Activated CD4-positive, alpha-beta T cell treated with anti-CD3 and anti-CD28 coated beads, Interleukin-2, amount 10 ng/mL, durations not matched to agents 24 days and 14 days (primary cell): ENCODE measurements around the gene DLL4. TPM values are rescaled to one million over a fixed set of nuclear protein-coding genes. Genes with fewer than 3 reads are reported as not detected.
A peak's percentile ranks its signal among the peaks of the same experiment; 100 is the strongest.

Experiments
- DNase-seq: peaks from one replicate; pipeline ENCODE4 v3.0.0; 2022
- H3K27ac Mint-ChIP-seq: one replicate; pipeline ENCODE4 v1.8.0; 2022; ENCODE audit warnings: mild to moderate bottlenecking, mixed read lengths
- H3K27me3 Mint-ChIP-seq: one replicate; pipeline ENCODE4 v1.8.0; 2022; ENCODE audit warnings: mixed read lengths
- H3K36me3 Mint-ChIP-seq: one replicate; pipeline ENCODE4 v1.8.0; 2022; ENCODE audit warnings: low read depth, mild to moderate bottlenecking, mixed read lengths
- H3K4me1 Mint-ChIP-seq: one replicate; pipeline ENCODE4 v1.8.0; 2021; ENCODE audit warnings: mixed read lengths
- H3K4me3 Mint-ChIP-seq: one replicate; pipeline ENCODE4 v1.8.0; 2022; ENCODE audit warnings: mild to moderate bottlenecking, moderate library complexity, mixed read lengths
- H3K9me3 Mint-ChIP-seq: one replicate; pipeline ENCODE4 v1.8.0; 2021; ENCODE audit warnings: mixed read lengths
- intact Hi-C: fragments of 100-400 bp; cut with micrococcal nuclease; formaldehyde crosslinking; loops from one replicate; pipeline ENCODE4 v1.15.1; 2023
- total RNA-seq: library from RNA; stranded (reverse); gene quantifications from 2 replicates; pipeline ENCODE4 v1.2.3, GENCODE V29; 2022

Gene DLL4
- total RNA-seq, result 0.33 TPM in 1 of 2 replicates, not detected in the other

- Mint-ChIP-seq H3K36me3 (peaks cover 2% of the 10 kb centered on the region), H3K27me3 (peaks cover 73% of the 10 kb centered on the region), H3K4me1 (peaks cover 39% of the 10 kb centered on the region), H3K27ac (no peak within 1 kb of the TSS), H3K9me3 (no peaks in the 10 kb centered on the region), H3K4me3 (peak within 1 kb of the TSS; percentile 80)
- DNase-seq, result peak; percentile 82
- intact Hi-C loops, result loop anchor here (1.0 kb wide), 1 partner anchor 25 kb away; no protein-coding TSS in a partner anchor
Observed at GRCh38 chr15:40928821-40929659, at the start of gene DLL4. Gene DLL4 (plus strand): TSS chr15:40929340. CDS start chr15:40929669, 329 bp downstream.

GRCh38 chr15:40879609-40880008 is 49.5 kb upstream of the DLL4 start:
- intact Hi-C loops, result loop anchor here (2.0 kb wide), 1 partner anchor 13 kb away; no protein-coding TSS in a partner anchor
- Mint-ChIP-seq H3K27ac (no peak overlapping the region), H3K9me3 (no peaks in the 10 kb centered on the region), H3K4me3 (no peak overlapping the region), H3K27me3 (peaks cover under 1% of the 10 kb centered on the region), H3K4me1 (peaks cover 13% of the 10 kb centered on the region), H3K36me3 (no peaks in the 10 kb centered on the region)
- DNase-seq, result no peak

- DNase-seq, result no peak
- H3K9me3 Mint-ChIP-seq, result no peaks in the 10 kb centered on the region
- no peaks in the 10 kb centered on the region for H3K36me3 Mint-ChIP-seq
- H3K27me3 Mint-ChIP-seq, result no peaks in the 10 kb centered on the region
- H3K4me1 Mint-ChIP-seq, result peaks cover 21% of the 10 kb centered on the region
- H3K4me3 Mint-ChIP-seq, result no peak overlapping the region
- H3K27ac Mint-ChIP-seq, result no peak overlapping the region
- intact Hi-C loops, result no loop called here
Observed at GRCh38 chr15:40881351-40881750, 47.8 kb upstream of the DLL4 start.

- H3K4me1 Mint-ChIP-seq, result peaks cover 19% of the 10 kb centered on the region
- no peak overlapping the region for H3K4me3 Mint-ChIP-seq
- H3K36me3 Mint-ChIP-seq, result no peaks in the 10 kb centered on the region
- intact Hi-C loops, result no loop called here
- no peak for DNase-seq
- no peaks in the 10 kb centered on the region for H3K9me3 Mint-ChIP-seq
- H3K27ac Mint-ChIP-seq, result no peak overlapping the region
- peaks cover 3% of the 10 kb centered on the region for H3K27me3 Mint-ChIP-seq
Observed at GRCh38 chr15:40886586-40886985, 42.6 kb upstream of the DLL4 start.

- Mint-ChIP-seq H3K4me3 (no peak overlapping the region), H3K36me3 (no peaks in the 10 kb centered on the region), H3K4me1 (peaks cover 32% of the 10 kb centered on the region), H3K27ac (no peak overlapping the region), H3K27me3 (peaks cover 3% of the 10 kb centered on the region), H3K9me3 (no peaks in the 10 kb centered on the region)
- intact Hi-C loops, result no loop called here
- DNase-seq, result no peak
Observed at GRCh38 chr15:40889112-40889511, 40.0 kb upstream of the DLL4 start.

GRCh38 chr15:40891138-40891537 is 38.0 kb upstream of the DLL4 start:
- Mint-ChIP-seq H3K36me3 (peaks cover 6% of the 10 kb centered on the region), H3K4me3 (no peak overlapping the region), H3K27me3 (peaks cover 3% of the 10 kb centered on the region), H3K4me1 (peaks cover 36% of the 10 kb centered on the region), H3K9me3 (no peaks in the 10 kb centered on the region), H3K27ac (no peak overlapping the region)
- intact Hi-C loops, result loop anchor here (5.0 kb wide), 3 partner anchors 129 to 324 kb away; partner anchors contain the start of genes CCDC32, GCHFR, RAD51 and RPUSD2
- no peak for DNase-seq

- DNase-seq, result peak; percentile 81
- intact Hi-C loops, result loop anchor here (1.0 to 5.0 kb wide), 5 partner anchors 13 to 325 kb away; partner anchors contain the start of genes CCDC32, GCHFR, RAD51 and RPUSD2
- Mint-ChIP-seq H3K36me3 (peaks cover 7% of the 10 kb centered on the region), H3K9me3 (no peaks in the 10 kb centered on the region), H3K27ac (no peak overlapping the region), H3K27me3 (peaks cover 3% of the 10 kb centered on the region), H3K4me1 (peaks cover 32% of the 10 kb centered on the region), H3K4me3 (no peak overlapping the region)
Observed at GRCh38 chr15:40891810-40892446, 37.2 kb upstream of the DLL4 start.

- peaks cover 8% of the 10 kb centered on the region for H3K36me3 Mint-ChIP-seq
Observed at GRCh38 chr15:40892447-40893012, 36.6 kb upstream of the DLL4 start.

GRCh38 chr15:40893019-40893670 is 36.0 kb upstream of the DLL4 start:
- Mint-ChIP-seq H3K27me3 (peaks cover 3% of the 10 kb centered on the region), H3K4me3 (no peak overlapping the region), H3K36me3 (peaks cover 10% of the 10 kb centered on the region), H3K27ac (peak overlapping the region; percentile 95), H3K4me1 (peaks cover 32% of the 10 kb centered on the region), H3K9me3 (no peaks in the 10 kb centered on the region)
- DNase-seq, result peak; percentile 65
- intact Hi-C loops, result loop anchor here (2.0 to 5.0 kb wide), 4 partner anchors 14 to 326 kb away; partner anchors contain the start of genes CCDC32, GCHFR, RAD51 and RPUSD2

More at GRCh38 chr15:40892447-40893012, 36.6 kb upstream of the DLL4 start:
- H3K27ac Mint-ChIP-seq, result no peak overlapping the region
- H3K4me1 Mint-ChIP-seq, result peaks cover 32% of the 10 kb centered on the region
- intact Hi-C loops, result loop anchor here (1.0 to 5.0 kb wide), 5 partner anchors 14 to 325 kb away; partner anchors contain the start of genes CCDC32, GCHFR, RAD51 and RPUSD2
- H3K9me3 Mint-ChIP-seq, result no peaks in the 10 kb centered on the region
- DNase-seq, result no peak
- H3K27me3 Mint-ChIP-seq, result peaks cover 3% of the 10 kb centered on the region
- H3K4me3 Mint-ChIP-seq, result no peak overlapping the region

- Mint-ChIP-seq H3K4me1 (peaks cover 32% of the 10 kb centered on the region), H3K36me3 (peaks cover 12% of the 10 kb centered on the region), H3K9me3 (no peaks in the 10 kb centered on the region), H3K4me3 (peak within 1 kb of the TSS; percentile 100), H3K27ac (peak within 1 kb of the TSS; percentile 95), H3K27me3 (peaks cover 3% of the 10 kb centered on the region)
- DNase-seq, result peak; percentile 100
- intact Hi-C loops, result loop anchor here (1.0 to 5.0 kb wide), 7 partner anchors 15 to 327 kb away; partner anchors contain the start of genes CCDC32, DNAJC17, GCHFR and RAD51
Observed at GRCh38 chr15:40893733-40894680, 35.1 kb upstream of the DLL4 start, which contains the start of gene VPS18. Gene VPS18 (plus strand): TSS chr15:40894450. CDS start chr15:40894769, 319 bp downstream.

GRCh38 chr15:40894681-40895448 is 34.3 kb upstream of the DLL4 start:
- Mint-ChIP-seq H3K4me1 (peaks cover 32% of the 10 kb centered on the region), H3K9me3 (no peaks in the 10 kb centered on the region), H3K27ac (peak overlapping the region; percentile 95), H3K27me3 (peaks cover 3% of the 10 kb centered on the region), H3K36me3 (peaks cover 14% of the 10 kb centered on the region), H3K4me3 (peak overlapping the region; percentile 100)
- peak; percentile 89 for DNase-seq
- intact Hi-C loops, result loop anchor here (1.0 to 5.0 kb wide), 6 partner anchors 38 to 328 kb away; partner anchors contain the start of genes CCDC32, DNAJC17, GCHFR and RAD51
